H9 (cell line): Measurements from ENCODE around the gene SAMD14. TPM values are rescaled to one million over a fixed set of nuclear protein-coding genes. Genes with fewer than 3 reads are reported as not detected.

ENCODE experiments used
- DNase-seq: peaks from one replicate; pipeline ENCODE4 v3.0.0-alpha.2; 2017
- H2AFZ ChIP-seq: one replicate; pipeline ENCODE4 v1.6.1; 2013; ENCODE audit warnings: mild to moderate bottlenecking, low read length, control low read depth, moderate library complexity
- H2AK5ac ChIP-seq: 2 replicates; pipeline ENCODE4 v1.6.1; 2013; ENCODE audit warnings: low read length, control low read depth, mixed read lengths; ENCODE audit not compliant: insufficient read length
- H2BK120ac ChIP-seq: one replicate; pipeline ENCODE4 v1.6.1; 2013; ENCODE audit warnings: low read depth, mild to moderate bottlenecking, low read length, control low read depth, inconsistent platforms; ENCODE audit not compliant: poor library complexity, severe bottlenecking
- H2BK12ac ChIP-seq: 2 replicates; pipeline ENCODE4 v1.6.1; 2013; ENCODE audit warnings: low read length, control low read depth, mixed read lengths, low read depth; ENCODE audit not compliant: insufficient read length
- H2BK15ac ChIP-seq: 2 replicates; pipeline ENCODE4 v1.6.1; 2013; ENCODE audit warnings: low read depth, low read length, control low read depth
- H2BK20ac ChIP-seq: one replicate; pipeline ENCODE4 v1.6.1; 2013; ENCODE audit warnings: low read depth, mild to moderate bottlenecking, low read length, control low read depth, inconsistent platforms; ENCODE audit not compliant: poor library complexity, severe bottlenecking
- H2BK5ac ChIP-seq: 2 replicates; pipeline ENCODE4 v1.6.1; 2013; ENCODE audit warnings: low read length, control low read depth, mixed read lengths; ENCODE audit not compliant: insufficient read length
- H3K14ac ChIP-seq: 2 replicates; pipeline ENCODE4 v1.6.1; 2013; ENCODE audit warnings: low read length, control low read depth; ENCODE audit not compliant: insufficient read depth
- H3K18ac ChIP-seq: 2 replicates; pipeline ENCODE4 v1.6.1; 2013; ENCODE audit warnings: low read depth, mild to moderate bottlenecking, mixed read lengths, low read length, control low read depth; ENCODE audit not compliant: insufficient read length
- H3K23ac ChIP-seq: 2 replicates; pipeline ENCODE4 v1.6.1; 2013; ENCODE audit warnings: low read length, control low read depth, mixed read lengths, low read depth; ENCODE audit not compliant: insufficient read length
- H3K23me2 ChIP-seq: 2 replicates; pipeline ENCODE4 v1.6.1; 2013; ENCODE audit warnings: low read depth, mild to moderate bottlenecking, mixed read lengths, low read length, control low read depth; ENCODE audit not compliant: insufficient read length, poor library complexity, severe bottlenecking
- H3K27ac ChIP-seq: 2 replicates; pipeline ENCODE4 v1.5.1; 2013; ENCODE audit warnings: low read length, control low read depth, mixed read lengths, low read depth; ENCODE audit not compliant: insufficient read length
- H3K27me3 ChIP-seq: 2 replicates; pipeline ENCODE4 v1.6.1; 2013; ENCODE audit warnings: low read length, control low read depth, inconsistent platforms; ENCODE audit not compliant: insufficient read depth
- H3K4ac ChIP-seq: 2 replicates; pipeline ENCODE4 v1.6.1; 2013; ENCODE audit warnings: low read depth, mild to moderate bottlenecking, control low read depth, inconsistent platforms, low read length, moderate library complexity
- H3K4me1 ChIP-seq: 2 replicates; pipeline ENCODE4 v1.6.1; 2013; ENCODE audit warnings: low read length, control low read depth, inconsistent platforms; ENCODE audit not compliant: insufficient read depth
- H3K4me2 ChIP-seq: 2 replicates; pipeline ENCODE4 v1.6.1; 2013; ENCODE audit warnings: low read length, control low read depth, mixed read lengths; ENCODE audit not compliant: insufficient read length, insufficient read depth
- H3K56ac ChIP-seq: 2 replicates; pipeline ENCODE4 v1.6.1; 2013; ENCODE audit warnings: low read depth, mild to moderate bottlenecking, mixed read lengths, low read length, control low read depth; ENCODE audit not compliant: insufficient read length
- H3K79me1 ChIP-seq: 2 replicates; pipeline ENCODE4 v1.6.1; 2013; ENCODE audit warnings: low read depth, mild to moderate bottlenecking, moderate library complexity, low read length, control low read depth, inconsistent platforms; ENCODE audit not compliant: insufficient read depth, poor library complexity, severe bottlenecking
- H3K79me2 ChIP-seq: 2 replicates; pipeline ENCODE4 v1.6.1; 2013; ENCODE audit warnings: low read length, control low read depth, inconsistent platforms; ENCODE audit not compliant: insufficient read depth
- H3K9ac ChIP-seq: 2 replicates; pipeline ENCODE4 v1.6.1; 2013; ENCODE audit warnings: low read length, control low read depth, mixed read lengths; ENCODE audit not compliant: insufficient read length; ENCODE audit errors: extremely low read depth
- H3K9me3 ChIP-seq: one replicate; pipeline ENCODE4 v1.6.1; 2013; ENCODE audit warnings: low read depth, low read length, inconsistent platforms; ENCODE audit not compliant: control insufficient read depth
- H3T11ph ChIP-seq: one replicate; pipeline ENCODE4 v1.6.1; 2013; ENCODE audit warnings: mild to moderate bottlenecking, low read length, control low read depth, inconsistent platforms
- H4K20me1 ChIP-seq: one replicate; pipeline ENCODE4 v1.6.1; 2013; ENCODE audit not compliant: control insufficient read depth, insufficient read length, insufficient read depth
- H4K5ac ChIP-seq: 2 replicates; pipeline ENCODE4 v1.6.1; 2013; ENCODE audit warnings: low read depth, mild to moderate bottlenecking, mixed read lengths, low read length, control low read depth; ENCODE audit not compliant: insufficient read length
- H4K8ac ChIP-seq: replicated peaks from 2 replicates; pipeline ENCODE4 v1.6.1; 2013; ENCODE audit warnings: low read length, control low read depth, mixed read lengths, low read depth; ENCODE audit not compliant: insufficient read length
- H4K91ac ChIP-seq: 2 replicates; pipeline ENCODE4 v1.6.1; 2013; ENCODE audit warnings: low read depth, mild to moderate bottlenecking, moderate library complexity, mixed read lengths, low read length, control low read depth; ENCODE audit not compliant: insufficient read length
- H3K27ac Mint-ChIP-seq, 3 experiments: 2 replicates in 2 of 3; 3 replicates in 1 of 3; pipeline ENCODE4 v1.8.0; 2020 to 2021; ENCODE audit warnings: mixed read lengths in 3 of 3, mild to moderate bottlenecking in 1 of 3, moderate library complexity in 1 of 3
- H3K27me3 Mint-ChIP-seq: 2 replicates; pipeline ENCODE4 v1.8.0; 2021; ENCODE audit warnings: low read depth, mild to moderate bottlenecking, moderate library complexity, mixed read lengths
- H3K36me3 Mint-ChIP-seq, 3 experiments: 2 replicates in 2 of 3; 3 replicates in 1 of 3; pipeline ENCODE4 v1.8.0; 2020 to 2021; ENCODE audit warnings: low read depth in 3 of 3, mixed read lengths in 3 of 3; ENCODE audit not compliant: insufficient read depth in 1 of 3
- H3K4me1 Mint-ChIP-seq, 2 experiments: 2 replicates each; pipeline ENCODE4 v1.8.0; 2020; ENCODE audit warnings: mixed read lengths in 2 of 2
- H3K4me3 Mint-ChIP-seq, 2 experiments: 2 replicates in 1 of 2; 3 replicates in 1 of 2; pipeline ENCODE4 v1.8.0; 2020 to 2021; ENCODE audit warnings: mild to moderate bottlenecking in 2 of 2, mixed read lengths in 2 of 2, moderate library complexity in 1 of 2
- H3K9me3 Mint-ChIP-seq, 2 experiments: 2 replicates in 1 of 2; 3 replicates in 1 of 2; pipeline ENCODE4 v1.8.0; 2020; ENCODE audit warnings: mild to moderate bottlenecking in 2 of 2, mixed read lengths in 2 of 2, moderate library complexity in 1 of 2
- CTCF ChIP-seq: fragments of 200-600 bp; sonication (generic); conservative IDR thresholded peaks from 3 replicates; pipeline ENCODE4 v1.8.0; 2021; ENCODE audit warnings: antibody characterized with exemption, mild to moderate bottlenecking
- WGBS: extraction: QIAGEN DNeasy Blood & Tissue Kit; methylation state at CpG from one replicate; pipeline ENCODE4 v1.1.7; 2013; ENCODE audit warnings: missing lambda C conversion rate, low lambda C conversion rate, mixed read lengths; ENCODE audit not compliant: insufficient read length; ENCODE audit errors: extremely low coverage; 5-methylcytosine and 5-hydroxymethylcytosine counted together
- total RNA-seq: library from RNA; stranded (reverse); gene quantifications from 2 replicates; pipeline ENCODE4 v1.2.1, GENCODE V29; 2021

SAMD14 gene
- total RNA-seq, 1 experiment from 2014 or later = 5.9 TPM

GRCh38 chr17:50141026-50141744 is 11.2 kb upstream of the SAMD14 start:
- peaks cover 30 to 90% (median 74%) of the 10 kb centered on the region in 3 experiments; a peak in 6 of 7 replicates for H3K36me3 Mint-ChIP-seq

More at GRCh38 chr17:50141026-50141744, 11.2 kb upstream of the SAMD14 start:
- Histone ChIP-seq H3K23ac (no peak overlapping the region), H2BK120ac (no peak overlapping the region), H3K23me2 (no peaks in the 10 kb centered on the region), H3K9ac (no peak overlapping the region), H2BK12ac (no peak overlapping the region), H3K4ac (no peak overlapping the region), H3K27me3 (no peaks in the 10 kb centered on the region), H3K79me1 (no peaks in the 10 kb centered on the region), H2BK15ac (no peak overlapping the region), H2AFZ (no peak overlapping the region), H4K20me1 (peaks cover 2% of the 10 kb centered on the region), H3K56ac (no peak overlapping the region), H3K27ac (no peak overlapping the region), H4K91ac (no peak overlapping the region), H3K9me3 (no peaks in the 10 kb centered on the region), H2BK20ac (no peak overlapping the region), H2AK5ac (no peak overlapping the region), H3K4me2 (no peak overlapping the region), H3K4me1 (no peaks in the 10 kb centered on the region), H4K8ac (no peak overlapping the region), H2BK5ac (no peak overlapping the region), H3K79me2 (no peaks in the 10 kb centered on the region), H4K5ac (no peak overlapping the region), H3K18ac (no peak overlapping the region), H3K14ac (no peak overlapping the region), H3T11ph (no peak overlapping the region)
- Mint-ChIP-seq H3K27me3 (no peaks in the 10 kb centered on the region; the same call in 1 of the 2 replicates), H3K9me3 (no peaks in the 10 kb centered on the region), H3K4me1 (peaks cover 12 to 24% of the 10 kb centered on the region in 2 experiments), H3K27ac (no peak overlapping the region), H3K4me3 (no peak overlapping the region)
- WGBS = no CpG with 5 or more reads among the region's 16 CpGs
- no peak for DNase-seq
- no peak for TF ChIP-seq CTCF
